T-cell (primary cell): ENCODE data around the gene DCPS. TPM values are rescaled to one million over a fixed set of nuclear protein-coding genes. Genes with fewer than 3 reads are reported as not detected.

Source experiments
- ATAC-seq, 4 experiments: fragments of 200-7000 bp in 3 of 4; fragments of 150-1000 bp in 1 of 4; cut with Tn5 transposase; replicated peaks in 1 of 4; 1 replicate in 3 of 4; 2 replicates in 1 of 4; pipeline ENCODE4 v1.10.0; 2021; ENCODE audit warnings: moderate library complexity in 3 of 4, mild to moderate bottlenecking in 2 of 4, moderate number of reproducible peaks in 1 of 4
- CTCF ChIA-PET, 2 donors: fragments of 300-600 bp; sonication (Branson Sonifier 250); formaldehyde crosslinking; loops; one replicate each; lab custom pipeline; 2022; ENCODE audit warnings: antibody characterized with exemption in 2 of 2; lab: Charles Lee
- POLR2A ChIA-PET, 2 donors: fragments of 300-600 bp; sonication (Branson Sonifier 250); formaldehyde crosslinking; loops; one replicate each; lab custom pipeline; 2022; ENCODE audit warnings: antibody characterized with exemption in 2 of 2; lab: Charles Lee
- DNase-seq, 35 experiments: peaks; one replicate each; pipeline versions ENCODE4 v3.0.0 to v3.0.0-alpha.2; 2013 to 2023
- H3K27ac ChIP-seq: one replicate; pipeline ENCODE4 v1.5.1; 2013; ENCODE audit warnings: low read length
- H3K27me3 ChIP-seq, 2 experiments: replicated peaks in 1 of 2; 1 replicate in 1 of 2; 2 replicates in 1 of 2; pipeline versions ENCODE4 v1.6.1 to v1.7.0; 2013; ENCODE audit warnings: low read length in 1 of 2, mixed read lengths in 1 of 2; ENCODE audit not compliant: control insufficient read depth in 2 of 2, insufficient read depth in 2 of 2; ENCODE audit errors: extremely low read depth in 1 of 2
- H3K36me3 ChIP-seq, 2 donors: 1 replicate in 1 of 2; 2 replicates in 1 of 2; pipeline versions ENCODE4 v1.6.1 to v1.7.0; 2013; ENCODE audit warnings: low read length in 1 of 2; ENCODE audit not compliant: control insufficient read depth in 2 of 2, insufficient read depth in 1 of 2; ENCODE audit errors: extremely low read depth in 1 of 2
- H3K4me1 ChIP-seq, 2 experiments: 1 replicate in 1 of 2; 2 replicates in 1 of 2; pipeline versions ENCODE4 v1.6.1 to v1.7.0; 2013; ENCODE audit warnings: low read length in 2 of 2, mixed read lengths in 1 of 2; ENCODE audit not compliant: insufficient read depth in 2 of 2, control insufficient read depth in 1 of 2; ENCODE audit errors: extremely low read depth in 1 of 2
- H3K4me3 ChIP-seq, 2 donors: 1 replicate in 1 of 2; 2 replicates in 1 of 2; pipeline versions ENCODE4 v1.5.1 to v1.7.0; 2013; ENCODE audit warnings: mild to moderate bottlenecking in 2 of 2, low read length in 1 of 2, moderate library complexity in 1 of 2; ENCODE audit not compliant: control insufficient read depth in 1 of 2; ENCODE audit errors: extremely low read depth in 1 of 2
- H3K9me3 ChIP-seq: 2 replicates; pipeline ENCODE4 v1.7.0; 2013
- H3K27ac Mint-ChIP-seq, 2 donors: one replicate each; pipeline ENCODE4 v1.8.0; 2020 to 2021; ENCODE audit warnings: mild to moderate bottlenecking in 2 of 2, mixed read lengths in 2 of 2
- H3K27me3 Mint-ChIP-seq, 2 donors: one replicate each; pipeline ENCODE4 v1.8.0; 2021 to 2022; ENCODE audit warnings: mixed read lengths in 2 of 2
- H3K36me3 Mint-ChIP-seq: one replicate; pipeline ENCODE4 v1.8.0; 2021; ENCODE audit warnings: mixed read lengths
- H3K4me1 Mint-ChIP-seq, 3 donors: one replicate each; pipeline ENCODE4 v1.8.0; 2020 to 2022; ENCODE audit warnings: mixed read lengths in 3 of 3, mild to moderate bottlenecking in 1 of 3
- H3K4me3 Mint-ChIP-seq, 3 donors: one replicate each; pipeline ENCODE4 v1.8.0; 2020 to 2022; ENCODE audit warnings: mild to moderate bottlenecking in 3 of 3, mixed read lengths in 3 of 3, moderate library complexity in 3 of 3
- H3K9me3 Mint-ChIP-seq, 3 donors: one replicate each; pipeline ENCODE4 v1.8.0; 2020 to 2022; ENCODE audit warnings: mixed read lengths in 3 of 3
- WGBS: methylation state at CpG from one replicate; pipeline ENCODE4 v1.1.5; 2013; ENCODE audit warnings: missing lambda C conversion rate; ENCODE audit not compliant: insufficient coverage; 5-methylcytosine and 5-hydroxymethylcytosine counted together
- total RNA-seq, 35 experiments: library from RNA in 6 of 35; stranded (reverse) in 6 of 35; fragments of 120-200 nt in 1 of 35; gene quantifications; one replicate each; pipeline versions ENCODE4 v1.2.1 to v1.2.4 and lab custom pipeline; 2013 to 2026

The DCPS gene
- total RNA-seq, 5 donors from 2014 or later (not counting 1 experiment from before 2014, with no cell fraction given), result 12.4 to 23.7 (median 19.8) TPM

DNA sequence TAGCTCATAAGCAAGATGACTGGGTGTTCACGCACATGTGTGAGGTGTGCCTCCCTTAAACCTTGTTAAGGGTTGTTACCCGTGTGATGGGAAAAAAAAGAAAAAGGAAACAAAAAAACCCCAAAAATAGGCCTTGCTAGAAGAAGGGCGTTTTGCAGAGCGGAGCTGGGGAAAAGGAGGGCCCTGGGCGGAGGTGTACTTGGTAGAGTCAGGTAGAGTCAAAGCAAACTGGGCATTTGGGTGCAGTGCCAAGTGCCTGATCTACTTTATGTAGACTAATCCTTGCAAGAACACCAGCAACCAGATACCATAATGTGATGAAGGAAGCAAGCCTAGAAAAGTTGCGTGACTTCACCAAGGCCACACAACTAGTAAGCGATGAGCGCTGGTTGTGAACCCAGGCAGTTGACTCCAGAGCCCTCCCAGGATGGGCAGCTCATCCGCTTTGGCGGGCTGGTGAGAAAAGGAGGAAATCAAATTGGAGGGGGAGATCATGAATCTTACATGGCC is 22.1 kb upstream of the DCPS start:
- peak overlapping the region; percentile 77 for H3K27ac ChIP-seq
- peak in 1 of 35 experiments; percentile 13 for DNase-seq
- ATAC-seq, result no peak
- Mint-ChIP-seq H3K4me1 (peaks cover 45 to 56% (median 48%) of the 10 kb centered on the region in 3 donors), H3K27me3 (no peaks in the 10 kb centered on the region), H3K9me3 (no peaks in the 10 kb centered on the region), H3K27ac (peak overlapping the region; percentile 95 to 98), H3K36me3 (peaks cover 9% of the 10 kb centered on the region), H3K4me3 (peak overlapping the region; percentile 86 to 95 (median 90))
- H3K4me1 ChIP-seq, result peaks cover 11 to 52% of the 10 kb centered on the region in 2 experiments
- no peaks in the 10 kb centered on the region for H3K27me3 ChIP-seq
- 100% methylated on average over 3 of the region's 10 CpGs for WGBS
- peaks cover 6 to 7% of the 10 kb centered on the region in 2 donors for H3K36me3 ChIP-seq
- ChIA-PET POLR2A (interaction anchor here in 1 of 2 donors (1.1 kb wide), 1 partner anchor 37 kb away, joined by 5 read pairs; no protein-coding TSS in a partner anchor), CTCF (interaction anchor here in 1 of 2 donors (1.0 kb wide), 1 partner anchor 29 kb away, joined by 4 read pairs; no protein-coding TSS in a partner anchor)
- no peak overlapping the region for H3K4me3 ChIP-seq
- H3K9me3 ChIP-seq, result no peaks in the 10 kb centered on the region

DNA sequence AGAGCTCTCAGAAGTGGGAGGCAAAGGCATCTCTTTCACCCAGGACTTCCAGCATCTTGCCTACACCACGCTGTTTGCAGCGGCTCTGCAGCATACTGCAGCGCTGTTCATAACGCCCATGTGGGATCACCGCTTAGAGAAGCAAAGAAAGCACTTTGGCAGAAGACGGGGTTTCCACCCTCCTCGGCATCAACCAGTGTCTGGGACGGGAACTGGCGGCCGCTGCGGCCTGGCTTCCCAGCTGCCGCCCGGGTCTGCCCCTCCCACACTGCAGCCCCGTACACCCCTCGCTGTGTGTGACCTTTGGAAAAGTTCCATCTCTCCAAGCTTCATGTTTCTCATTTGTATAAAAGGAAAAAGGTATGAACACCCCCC is 21.5 kb upstream of the DCPS start:
- H3K4me1 Mint-ChIP-seq, result peaks cover 47 to 59% (median 48%) of the 10 kb centered on the region in 3 donors
- H3K36me3 Mint-ChIP-seq, result peaks cover 9% of the 10 kb centered on the region

DNA sequence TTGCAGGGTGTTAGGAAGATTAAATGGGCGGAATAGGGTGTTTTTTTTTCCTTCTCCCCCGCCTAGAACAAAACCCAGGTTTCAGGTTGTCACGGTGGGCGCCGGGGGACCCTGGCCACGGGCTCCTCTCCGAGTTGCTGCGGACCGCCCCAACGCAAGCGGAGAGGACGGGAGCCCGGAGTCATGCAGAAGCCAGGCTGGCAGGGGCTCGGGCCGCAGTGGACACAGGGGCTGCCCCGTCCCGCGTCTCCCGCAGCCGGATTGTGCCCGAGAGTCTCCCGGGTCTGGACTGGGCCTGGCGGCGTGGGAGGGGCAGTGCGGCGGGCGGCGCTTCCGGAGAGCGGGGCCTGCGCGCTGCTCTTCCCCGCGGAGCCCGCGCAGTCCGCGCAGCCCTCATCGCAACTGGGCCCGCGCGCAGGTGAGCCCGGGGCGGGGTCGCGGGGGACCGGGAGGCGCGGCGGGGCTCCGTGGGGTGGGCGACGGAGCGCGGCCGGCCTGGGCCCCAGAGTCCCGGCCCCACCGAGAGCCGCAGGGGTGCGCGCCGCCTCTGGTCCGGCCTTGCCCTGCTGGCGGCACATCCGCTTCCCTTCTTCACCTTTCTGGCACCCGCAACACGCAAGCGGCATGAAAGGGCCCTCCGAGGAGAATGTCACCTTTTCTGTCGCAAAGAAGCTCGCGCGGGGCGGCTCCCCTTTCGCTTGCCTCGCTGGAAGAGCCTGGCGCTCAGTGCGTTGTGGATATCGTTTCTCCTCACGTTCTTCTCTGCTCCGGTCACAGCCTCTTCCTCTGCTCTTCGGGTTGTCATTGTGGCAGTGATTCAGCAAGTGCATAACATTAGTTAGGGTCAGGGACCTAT is 20.9 kb upstream of the DCPS start, which contains the start of gene TIRAP:
TIRAP (plus strand) TSS at position 358 of the 856 bp plus-strand sequence. CDS start 7,802 bp downstream, outside the sequence.
- under 1% methylated on average over 76 of the region's 82 CpGs for WGBS
- Mint-ChIP-seq H3K27me3 (no peaks in the 10 kb centered on the region), H3K4me3 (peak within 1 kb of the TSS; percentile 86 to 95 (median 90)), H3K9me3 (no peaks in the 10 kb centered on the region), H3K4me1 (peaks cover 47 to 59% (median 49%) of the 10 kb centered on the region in 3 donors), H3K27ac (peak within 1 kb of the TSS; percentile 97 to 98), H3K36me3 (peaks cover 3% of the 10 kb centered on the region)
- Histone ChIP-seq H3K27me3 (no peaks in the 10 kb centered on the region), H3K4me3 (peak within 1 kb of the TSS; percentile 64 to 85), H3K36me3 (peaks cover 0 to 4% of the 10 kb centered on the region in 2 donors), H3K27ac (peak within 1 kb of the TSS; percentile 77), H3K4me1 (peaks cover 11 to 52% of the 10 kb centered on the region in 2 experiments), H3K9me3 (no peaks in the 10 kb centered on the region)
- ATAC-seq (peak; percentile 73 to 80 (median 76)), DNase-seq (peak; percentile 39 to 78 (median 62))
- ChIA-PET POLR2A (interaction anchor here (0.5 to 1.2 kb wide), 6 partner anchors 10 to 686 kb away, joined by 3 to 13 read pairs (median 4); partner anchors contain the start of genes FOXRED1 (in 1 of the 2) and SRPRA (in 1 of the 2)), CTCF (interaction anchor here (0.6 to 1.0 kb wide), 3 partner anchors 21 to 1521 kb away, joined by 3 to 8 read pairs (median 3); partner anchors contain the start of genes DCPS (in 1 of the 2) and ESAM (in 1 of the 2))

More for the DNA sequence above, 21.5 kb upstream of the DCPS start:
- POLR2A ChIA-PET, result interaction anchor here (0.6 to 1.1 kb wide), 3 partner anchors 10 to 37 kb away, joined by 4 to 5 read pairs (median 4); no protein-coding TSS in a partner anchor
- peak overlapping the region; percentile 77 for H3K27ac ChIP-seq
- peaks cover 11 to 52% of the 10 kb centered on the region in 2 experiments for H3K4me1 ChIP-seq
- H3K4me3 Mint-ChIP-seq, result peak overlapping the region; percentile 86 to 95 (median 90)
- ATAC-seq (peak; percentile 46 to 69 (median 56)), DNase-seq (peak in 30 of 35 experiments; percentile 18 to 64 (median 36))
- no peaks in the 10 kb centered on the region for H3K9me3 ChIP-seq
- no peaks in the 10 kb centered on the region for H3K27me3 ChIP-seq
- WGBS, result 10% methylated on average over 7 of the region's 15 CpGs
- peak overlapping the region; percentile 64 to 79 for H3K4me3 ChIP-seq
- no peaks in the 10 kb centered on the region for H3K9me3 Mint-ChIP-seq
- no peaks in the 10 kb centered on the region for H3K27me3 Mint-ChIP-seq
- CTCF ChIA-PET, result no interaction called here
- H3K27ac Mint-ChIP-seq, result peak overlapping the region; percentile 95 to 98
- H3K36me3 ChIP-seq, result peaks cover 0 to 5% of the 10 kb centered on the region in 2 donors

DNA sequence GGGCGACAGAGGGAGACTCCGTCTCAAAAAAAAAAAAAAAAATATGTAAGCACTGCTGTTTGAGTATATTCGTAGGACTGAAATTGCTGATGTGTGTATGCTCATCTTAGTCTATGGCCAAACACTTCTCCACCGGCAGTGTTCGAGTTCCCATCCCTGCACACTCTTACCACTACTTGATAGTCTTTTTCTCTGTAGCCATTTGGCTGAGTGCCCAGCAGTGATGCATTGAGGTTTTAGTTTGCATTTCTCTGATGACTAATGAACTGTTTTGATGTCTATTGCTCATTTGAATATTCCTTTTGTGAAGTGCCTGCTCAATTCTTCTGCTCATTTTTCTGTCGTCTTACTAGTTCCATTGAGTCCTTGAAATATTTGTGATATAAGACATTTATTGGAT is 19.0 kb upstream of the DCPS start:
- POLR2A ChIA-PET, result no interaction called here
- peak overlapping the region; percentile 61 to 77 for H3K27ac Mint-ChIP-seq
- H3K9me3 Mint-ChIP-seq, result no peaks in the 10 kb centered on the region

DNA sequence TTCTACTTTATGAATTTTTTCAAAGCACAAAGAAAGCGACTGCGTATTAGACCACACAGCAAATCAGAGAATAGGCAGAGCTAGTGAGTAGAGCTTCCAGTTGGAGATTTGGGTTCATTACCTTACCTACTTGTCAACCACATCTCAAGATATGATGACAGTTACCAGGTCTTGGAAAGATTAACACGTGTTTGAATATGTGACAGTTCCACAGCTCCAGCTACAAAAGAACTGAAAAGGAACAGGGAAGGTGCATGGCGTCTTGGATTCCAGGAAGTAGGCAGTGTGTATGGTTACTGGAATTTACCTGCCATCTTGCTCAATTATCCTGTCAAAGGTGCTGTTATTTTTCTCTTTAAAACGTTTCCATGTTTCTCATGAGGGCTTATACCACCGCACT is 15.6 kb upstream of the DCPS start:
- CTCF ChIA-PET, result no interaction called here

More for the DNA sequence above, 19.0 kb upstream of the DCPS start:
- Histone ChIP-seq H3K27ac (no peak overlapping the region), H3K36me3 (peaks cover 0 to 9% of the 10 kb centered on the region in 2 donors), H3K4me3 (peak overlapping the region in 1 of 2 donors; percentile 4), H3K9me3 (no peaks in the 10 kb centered on the region), H3K4me1 (peaks cover 11 to 52% of the 10 kb centered on the region in 2 experiments), H3K27me3 (no peaks in the 10 kb centered on the region)
- peaks cover 9% of the 10 kb centered on the region for H3K36me3 Mint-ChIP-seq
- CTCF ChIA-PET, result interaction anchor here in 1 of 2 donors (0.6 kb wide), 1 partner anchor 716 kb away, joined by 4 read pairs; no protein-coding TSS in a partner anchor
- ATAC-seq, result peak; percentile 20 to 49 (median 42)
- DNase-seq, result peak; percentile 53 to 88 (median 73)
- H3K27me3 Mint-ChIP-seq, result no peaks in the 10 kb centered on the region
- H3K4me1 Mint-ChIP-seq, result peaks cover 47 to 52% (median 47%) of the 10 kb centered on the region in 3 donors
- H3K4me3 Mint-ChIP-seq, result peak overlapping the region; percentile 78 to 95 (median 86)
- WGBS, result no CpG with 5 or more reads among the region's 6 CpGs

More for the DNA sequence above, 15.6 kb upstream of the DCPS start:
- Mint-ChIP-seq H3K36me3 (peaks cover 33% of the 10 kb centered on the region), H3K4me3 (no peak overlapping the region), H3K4me1 (peaks cover 23 to 27% (median 24%) of the 10 kb centered on the region in 3 donors), H3K9me3 (no peaks in the 10 kb centered on the region), H3K27me3 (no peaks in the 10 kb centered on the region), H3K27ac (no peak overlapping the region)
- no peak overlapping the region for H3K27ac ChIP-seq
- POLR2A ChIA-PET, result no interaction called here
- no peaks in the 10 kb centered on the region for H3K9me3 ChIP-seq
- DNase-seq (no peak), ATAC-seq (no peak)
- no peak overlapping the region for H3K4me3 ChIP-seq
- 89% methylated on average over 2 of the region's 6 CpGs for WGBS
- H3K27me3 ChIP-seq, result no peaks in the 10 kb centered on the region
- H3K4me1 ChIP-seq, result peaks cover 3 to 23% of the 10 kb centered on the region in 2 experiments
- peaks cover 5 to 39% of the 10 kb centered on the region in 2 donors for H3K36me3 ChIP-seq
